ENCODE data around the gene ADAMTS6.

GRCh38 chr5:65198456-65199120 is 283.1 kb downstream of the ADAMTS6 start:
- no peak for TF ChIP-seq POLR2AphosphoS5 (IDR thresholded peaks at IDR 0.05; ENCODE audit: low read depth, low read length)
- no peak for TF ChIP-seq TAF1 (IDR thresholded peaks at IDR 0.05; ENCODE audit: borderline replicate concordance, insufficient read depth, low read length)
- no peak for TF ChIP-seq FOXP2 (optimal IDR thresholded peaks at IDR 0.05; ENCODE audit: borderline replicate concordance, extremely low read depth, extremely low read length, insufficient read depth)
- no peak for TF ChIP-seq REST (IDR thresholded peaks at IDR 0.05; ENCODE audit: insufficient read depth in 1 of 2, low read depth in 2 of 2, low read length in 2 of 2)
- no peak for TF ChIP-seq SIN3A (IDR thresholded peaks at IDR 0.05; ENCODE audit: borderline replicate concordance, insufficient read depth, low read length)
